PFSK-1 (cell line): ENCODE measurements around the gene SLC8A1.

ENCODE experiments used
- FOXP2 ChIP-seq: optimal IDR thresholded peaks from 2 replicates; pipeline ENCODE3; 2011; ENCODE audit warnings: borderline replicate concordance, control low read depth, inconsistent platforms; ENCODE audit not compliant: insufficient read depth; ENCODE audit errors: extremely low read length, extremely low read depth
- POLR2AphosphoS5 ChIP-seq: IDR thresholded peaks from 2 replicates; pipeline ENCODE4 v1.6.1; 2012; ENCODE audit warnings: low read depth, mild to moderate bottlenecking, control low read depth, low read length, moderate library complexity
- SIN3A ChIP-seq: IDR thresholded peaks from 2 replicates; pipeline ENCODE4 v1.6.1; 2012; ENCODE audit warnings: mild to moderate bottlenecking, low read length, moderate library complexity, borderline replicate concordance; ENCODE audit not compliant: insufficient read depth
- TAF1 ChIP-seq: IDR thresholded peaks from 2 replicates; pipeline ENCODE4 v1.6.1; 2012; ENCODE audit warnings: low read length, control low read depth, borderline replicate concordance; ENCODE audit not compliant: insufficient read depth
- TF ChIP-seq, protein P1 (sequence below), 2 experiments: IDR thresholded peaks; 2 replicates each; pipeline versions ENCODE4 v1.6.1 to v1.8.0; 2011 to 2012; ENCODE audit warnings: low read depth in 2 of 2, low read length in 2 of 2, control low read depth in 1 of 2, inconsistent platforms in 1 of 2, mild to moderate bottlenecking in 1 of 2, moderate library complexity in 1 of 2; ENCODE audit not compliant: insufficient read depth in 1 of 2

Gene SLC8A1

DNA sequence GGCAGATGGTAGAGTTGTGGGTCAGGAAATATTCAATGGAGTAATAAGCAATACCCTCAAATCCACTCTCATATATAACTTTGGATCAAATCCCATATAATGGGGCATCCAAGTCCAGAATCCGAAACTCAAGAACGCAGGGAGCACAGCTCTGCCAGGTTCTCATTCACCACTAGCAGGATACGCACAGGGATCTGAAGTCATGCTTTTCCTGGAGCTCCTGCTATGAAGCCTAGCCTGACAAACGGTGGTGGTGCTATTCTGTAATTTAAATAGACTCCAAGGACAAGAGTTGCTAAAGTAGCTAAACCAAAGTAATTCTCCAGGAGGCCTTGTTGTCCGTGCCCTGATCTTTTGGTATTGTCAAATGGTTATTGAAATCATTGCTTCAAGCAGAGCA lies 264.8 kb downstream of the SLC8A1 start:
- TF ChIP-seq, protein P1, sequence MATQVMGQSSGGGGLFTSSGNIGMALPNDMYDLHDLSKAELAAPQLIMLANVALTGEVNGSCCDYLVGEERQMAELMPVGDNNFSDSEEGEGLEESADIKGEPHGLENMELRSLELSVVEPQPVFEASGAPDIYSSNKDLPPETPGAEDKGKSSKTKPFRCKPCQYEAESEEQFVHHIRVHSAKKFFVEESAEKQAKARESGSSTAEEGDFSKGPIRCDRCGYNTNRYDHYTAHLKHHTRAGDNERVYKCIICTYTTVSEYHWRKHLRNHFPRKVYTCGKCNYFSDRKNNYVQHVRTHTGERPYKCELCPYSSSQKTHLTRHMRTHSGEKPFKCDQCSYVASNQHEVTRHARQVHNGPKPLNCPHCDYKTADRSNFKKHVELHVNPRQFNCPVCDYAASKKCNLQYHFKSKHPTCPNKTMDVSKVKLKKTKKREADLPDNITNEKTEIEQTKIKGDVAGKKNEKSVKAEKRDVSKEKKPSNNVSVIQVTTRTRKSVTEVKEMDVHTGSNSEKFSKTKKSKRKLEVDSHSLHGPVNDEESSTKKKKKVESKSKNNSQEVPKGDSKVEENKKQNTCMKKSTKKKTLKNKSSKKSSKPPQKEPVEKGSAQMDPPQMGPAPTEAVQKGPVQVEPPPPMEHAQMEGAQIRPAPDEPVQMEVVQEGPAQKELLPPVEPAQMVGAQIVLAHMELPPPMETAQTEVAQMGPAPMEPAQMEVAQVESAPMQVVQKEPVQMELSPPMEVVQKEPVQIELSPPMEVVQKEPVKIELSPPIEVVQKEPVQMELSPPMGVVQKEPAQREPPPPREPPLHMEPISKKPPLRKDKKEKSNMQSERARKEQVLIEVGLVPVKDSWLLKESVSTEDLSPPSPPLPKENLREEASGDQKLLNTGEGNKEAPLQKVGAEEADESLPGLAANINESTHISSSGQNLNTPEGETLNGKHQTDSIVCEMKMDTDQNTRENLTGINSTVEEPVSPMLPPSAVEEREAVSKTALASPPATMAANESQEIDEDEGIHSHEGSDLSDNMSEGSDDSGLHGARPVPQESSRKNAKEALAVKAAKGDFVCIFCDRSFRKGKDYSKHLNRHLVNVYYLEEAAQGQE (IDR thresholded peaks at IDR 0.05; ENCODE audit: insufficient read depth in 1 of 2, low read depth in 2 of 2, low read length in 2 of 2): no peak
- TF ChIP-seq TAF1: no peak
- no peak for TF ChIP-seq SIN3A
- no peak for TF ChIP-seq POLR2AphosphoS5
- no peak for TF ChIP-seq FOXP2

DNA sequence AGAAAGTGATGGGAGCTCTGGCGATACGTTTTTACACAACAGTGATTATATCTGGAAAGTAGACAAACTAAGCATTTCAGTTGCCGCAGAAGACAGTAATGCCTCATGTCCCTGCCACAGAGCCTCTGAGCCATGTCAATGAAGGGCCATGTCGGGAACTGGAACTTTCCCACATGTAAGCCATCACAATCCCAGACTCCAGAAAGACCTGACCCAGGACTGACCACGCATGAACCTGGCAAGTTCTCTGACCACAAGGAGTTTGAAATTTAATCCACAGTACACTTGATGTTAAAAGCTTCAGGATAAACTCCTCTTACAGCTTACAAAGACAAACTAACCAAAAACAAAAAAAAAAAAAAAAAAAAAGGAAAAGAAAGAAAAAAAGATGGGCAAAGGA lies 267.3 kb downstream of the SLC8A1 start:
- TF ChIP-seq, protein P1 (IDR thresholded peaks at IDR 0.05; ENCODE audit: insufficient read depth in 1 of 2, low read depth in 2 of 2, low read length in 2 of 2): no peak
- TF ChIP-seq SIN3A (no peak), TAF1 (no peak), FOXP2 (no peak), POLR2AphosphoS5 (no peak)

DNA sequence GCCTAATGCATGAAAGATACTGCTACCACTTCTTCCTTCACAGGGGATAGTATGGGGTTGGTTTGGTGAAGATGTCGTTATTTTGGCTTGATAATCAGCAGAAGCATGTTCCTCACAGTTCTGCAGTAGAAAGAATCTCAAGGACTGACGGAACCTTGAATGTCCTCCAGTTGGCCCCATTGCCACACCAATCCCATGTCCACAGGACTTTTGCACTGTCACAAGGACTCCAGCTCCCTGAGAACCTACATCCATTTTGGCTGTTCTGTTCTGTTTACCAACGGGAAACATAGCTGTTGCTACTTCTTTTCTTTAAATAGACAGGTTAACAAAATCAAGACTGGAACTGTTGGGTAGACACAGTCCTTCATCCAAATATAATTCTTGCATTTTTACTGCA lies 270.0 kb downstream of the SLC8A1 start:
- TF ChIP-seq FOXP2: no peak
- TF ChIP-seq TAF1: no peak
- no peak for TF ChIP-seq POLR2AphosphoS5
- TF ChIP-seq, protein P1 (IDR thresholded peaks at IDR 0.05; ENCODE audit: insufficient read depth in 1 of 2, low read depth in 2 of 2, low read length in 2 of 2): no peak
- TF ChIP-seq SIN3A: no peak

DNA sequence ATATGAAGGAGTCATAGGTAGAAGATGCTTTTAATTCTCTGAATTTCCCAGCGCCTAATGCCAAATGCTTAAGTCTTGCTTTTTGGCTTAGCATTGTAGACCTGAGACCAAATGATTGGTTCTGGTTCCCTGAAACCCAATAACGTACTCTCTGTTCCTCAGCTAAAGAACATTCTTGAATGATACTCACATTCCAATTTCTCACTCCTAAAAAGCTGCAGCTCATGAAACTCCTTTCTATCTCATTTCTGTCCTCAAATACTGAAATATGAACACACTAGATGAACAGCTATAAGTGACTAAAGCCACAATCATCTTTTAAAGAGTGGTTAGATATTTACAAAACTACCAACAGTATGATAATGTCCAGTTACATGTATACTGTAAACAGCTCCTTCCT lies 272.1 kb downstream of the SLC8A1 start:
- TF ChIP-seq POLR2AphosphoS5 (no peak), FOXP2 (no peak), TAF1 (no peak), SIN3A (no peak)
- TF ChIP-seq, protein P1 (IDR thresholded peaks at IDR 0.05; ENCODE audit: insufficient read depth in 1 of 2, low read depth in 2 of 2, low read length in 2 of 2): no peak

DNA sequence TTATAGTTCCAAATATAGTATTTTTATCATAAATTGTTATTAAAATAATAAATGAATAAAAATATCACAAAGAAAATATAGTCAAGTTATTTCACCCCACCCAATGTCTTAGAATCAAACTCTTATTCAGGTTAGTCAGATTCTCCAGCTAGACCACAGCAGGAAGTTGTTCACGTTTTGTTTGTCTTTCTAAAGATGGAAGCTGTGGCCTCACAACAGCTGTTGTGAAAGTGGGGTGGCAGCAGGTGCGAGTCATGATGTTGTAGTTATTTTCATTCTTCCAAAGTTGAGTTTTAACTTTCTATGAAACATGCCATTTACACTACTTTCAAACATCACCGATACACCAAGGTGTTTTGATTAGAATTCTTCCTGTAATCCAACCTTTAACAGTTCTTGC lies 272.9 kb downstream of the SLC8A1 start:
- no peak for TF ChIP-seq TAF1
- TF ChIP-seq, protein P1 (IDR thresholded peaks at IDR 0.05; ENCODE audit: insufficient read depth in 1 of 2, low read depth in 2 of 2, low read length in 2 of 2): no peak
- TF ChIP-seq POLR2AphosphoS5: no peak
- TF ChIP-seq SIN3A: no peak
- TF ChIP-seq FOXP2: no peak
